Prostate gland (tissue), 2 donors: ENCODE data around the gene RBM38.
"Not testable (repeated sequence)": the region's sequence is repeated elsewhere in the genome, so short reads cannot be mapped to it uniquely, and the experiment has no call there.

Experiments
- CTCF ChIP-seq, 4 experiments: fragments of 200-600 bp in 2 of 4; fragments of 450-650 bp in 2 of 4; sonication (generic) in 2 of 4; IDR thresholded peaks; 1 replicate in 3 of 4; 2 replicates in 1 of 4; pipeline ENCODE4 v1.5.1; 2016 to 2019; ENCODE audit warnings: antibody characterized with exemption in 4 of 4, mild to moderate bottlenecking in 2 of 4, moderate library complexity in 2 of 4
- POLR2AphosphoS5 ChIP-seq: sonication (generic); formaldehyde crosslinking; IDR thresholded peaks from one replicate; pipeline ENCODE4 v1.6.1; 2017; ENCODE audit warnings: antibody characterized with exemption

DNA sequence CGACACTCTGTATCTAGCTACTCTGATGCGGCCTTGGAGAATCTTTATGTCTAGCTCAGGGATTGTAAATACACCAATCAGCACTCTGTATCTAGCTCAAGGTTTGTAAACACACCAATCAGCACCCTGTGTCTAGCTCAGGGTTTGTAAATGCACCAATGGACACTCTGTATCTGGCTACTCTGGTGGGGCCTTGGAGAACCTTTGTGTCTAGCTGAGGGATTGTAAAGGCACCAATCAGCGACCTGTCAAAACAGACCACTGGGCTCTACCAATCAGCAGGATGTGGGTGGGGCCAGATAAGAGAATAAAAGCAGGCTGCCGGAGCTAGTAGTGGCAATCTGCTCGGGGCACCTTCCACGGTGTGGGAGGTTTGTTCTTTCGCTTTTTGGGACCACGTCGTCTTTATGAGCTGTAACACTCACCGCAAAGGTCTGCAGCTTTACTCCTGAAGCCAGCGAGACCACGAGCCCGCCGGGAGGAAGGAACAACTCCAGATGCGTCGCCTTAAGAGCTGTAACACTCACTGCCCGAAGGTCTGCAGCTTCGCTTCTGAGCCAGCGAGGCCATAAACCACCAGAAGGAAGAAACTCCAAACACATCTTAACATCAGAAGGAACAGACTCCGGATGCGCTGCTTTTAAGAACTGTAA is 42.1 kb upstream of the RBM38 start:
- TF ChIP-seq CTCF (IDR thresholded peaks at IDR 0.05); POLR2AphosphoS5: not testable (repeated sequence)
